A172 (cell line): Measurements from ENCODE around the gene CEBPB. TPM values are rescaled to one million over a fixed set of nuclear protein-coding genes. Genes with fewer than 3 reads are reported as not detected.
A peak's percentile ranks its signal among the peaks of the same experiment; 100 is the strongest.

Experiments used
- DNase-seq: peaks from one replicate; pipeline ENCODE4 v3.0.0-alpha.2; 2015; ENCODE audit warnings: low spot score
- total RNA-seq: library from RNA; depleted of rRNA; stranded (reverse); fragments of >200 nt; shearing (Covaris generic); gene quantifications from 2 replicates; pipeline ENCODE4 v1.2.3, GENCODE V29; 2014; rRNA removed

The CEBPB gene
- total RNA-seq, 1 experiment from 2014 or later = 31.5 TPM

DNA sequence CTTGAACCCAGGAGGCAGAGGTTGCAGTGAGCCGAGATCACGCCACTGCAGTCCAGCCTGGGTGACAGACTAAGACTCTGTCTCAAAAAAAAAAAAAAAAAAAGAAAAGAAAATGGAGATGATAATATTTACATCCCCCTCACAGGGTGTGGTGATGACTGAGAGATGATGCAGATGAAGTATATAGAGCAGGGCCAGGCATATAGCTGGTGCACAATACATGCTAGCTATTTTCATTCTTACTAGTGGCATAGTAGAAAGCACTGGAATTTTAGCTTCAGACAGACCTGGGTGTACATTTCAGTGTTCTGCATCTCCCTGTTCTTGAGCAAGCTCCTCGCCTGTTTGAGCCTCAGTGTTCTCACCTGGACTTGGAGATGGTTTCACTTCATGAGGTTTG, 36.9 kb downstream of the CEBPB start:
- no peak for DNase-seq

DNA sequence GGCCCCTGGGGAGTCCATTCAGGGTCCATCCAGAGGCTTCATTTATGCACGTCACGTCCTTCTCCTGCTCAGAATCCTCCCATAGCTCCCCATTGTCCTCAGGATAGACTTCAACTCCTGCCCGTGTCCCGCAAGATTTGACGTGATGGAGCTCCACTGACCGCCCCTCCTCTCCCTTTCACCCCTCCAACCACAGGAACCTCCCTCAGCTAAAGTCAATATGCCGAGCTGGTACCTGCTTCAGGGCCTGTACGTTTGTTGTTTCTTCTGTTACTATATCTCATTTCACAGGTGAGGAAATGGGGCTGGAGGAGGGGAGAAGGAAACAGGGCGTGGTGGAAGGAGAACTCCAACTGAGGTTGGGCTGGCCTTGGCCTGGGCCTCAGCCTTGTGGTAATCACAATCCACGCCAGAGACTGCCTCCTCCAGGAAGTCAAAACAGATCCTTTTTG, 38.6 kb downstream of the CEBPB start:
- no peak for DNase-seq

DNA sequence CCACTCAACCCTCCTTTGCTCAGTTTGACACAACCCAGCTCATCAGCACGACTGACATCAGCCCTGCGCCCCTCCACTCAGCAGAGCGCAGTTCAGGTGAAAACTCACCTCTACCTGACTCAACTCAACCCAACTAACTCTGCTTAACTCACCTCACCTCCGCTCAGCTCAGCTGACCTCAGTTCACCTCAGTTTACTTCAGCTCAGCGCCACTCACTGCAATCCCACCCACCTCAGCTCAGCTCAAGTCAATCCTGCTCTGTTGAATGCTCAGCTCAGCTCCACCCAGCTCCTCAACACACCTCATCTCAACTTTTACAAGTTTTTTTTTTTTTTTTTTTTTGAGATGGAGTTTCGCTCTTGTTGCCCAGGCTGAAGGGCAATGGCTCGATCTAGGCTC, 39.6 kb downstream of the CEBPB start:
- no peak for DNase-seq

DNA sequence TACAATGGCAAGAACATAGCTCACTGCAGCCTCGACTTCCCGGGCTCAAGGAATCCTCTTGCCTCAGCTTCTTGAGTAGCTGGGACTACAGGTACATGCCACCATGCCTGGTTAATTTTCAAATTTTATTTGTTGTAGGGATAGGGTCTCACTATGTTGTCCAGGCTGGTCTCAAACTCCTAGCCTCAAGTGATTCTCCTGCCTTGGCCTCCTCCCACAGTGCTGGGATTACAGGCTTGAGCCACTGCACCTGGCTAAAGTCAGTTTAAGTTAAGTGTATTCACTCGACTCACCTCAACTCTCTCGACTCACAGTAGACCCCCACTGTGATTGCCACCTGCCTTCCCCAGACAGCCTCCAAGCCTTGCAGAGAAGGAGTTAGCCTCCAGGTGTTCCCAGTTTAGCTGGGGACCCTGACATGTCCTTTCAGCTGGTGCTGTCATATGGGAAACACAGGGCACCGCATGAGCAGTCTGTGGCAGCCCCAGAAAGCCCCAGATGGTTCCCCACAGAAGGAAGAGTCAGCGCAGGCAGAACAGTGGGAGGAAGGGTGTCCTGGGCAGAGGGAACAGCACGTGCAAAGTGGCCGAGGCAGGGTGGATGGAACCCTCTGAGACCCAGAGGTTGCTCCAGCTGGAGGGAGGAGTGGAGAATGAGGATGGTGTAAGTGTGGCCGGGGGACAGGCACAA, 40.4 kb downstream of the CEBPB start:
- DNase-seq = no peak

DNA sequence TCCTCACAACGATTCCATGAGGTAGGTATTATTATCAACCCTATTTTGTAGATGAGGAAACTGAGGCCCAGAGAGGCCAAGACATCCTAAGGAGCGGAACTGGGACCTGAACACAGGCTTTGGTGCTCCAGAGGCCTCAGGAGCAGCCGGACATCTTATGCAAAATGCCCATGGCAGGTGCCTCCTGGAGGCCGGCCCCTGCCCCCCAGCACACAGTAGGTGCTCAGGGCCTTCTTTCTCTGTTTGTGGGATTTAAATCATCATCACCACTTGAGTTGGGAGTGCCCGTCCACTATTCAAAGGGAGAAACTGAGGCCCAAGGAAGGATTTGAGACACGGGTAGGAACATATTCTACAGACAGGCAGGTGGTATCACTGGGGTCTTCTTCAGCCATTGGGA, 41.2 kb downstream of the CEBPB start:
- DNase-seq = no peak

DNA sequence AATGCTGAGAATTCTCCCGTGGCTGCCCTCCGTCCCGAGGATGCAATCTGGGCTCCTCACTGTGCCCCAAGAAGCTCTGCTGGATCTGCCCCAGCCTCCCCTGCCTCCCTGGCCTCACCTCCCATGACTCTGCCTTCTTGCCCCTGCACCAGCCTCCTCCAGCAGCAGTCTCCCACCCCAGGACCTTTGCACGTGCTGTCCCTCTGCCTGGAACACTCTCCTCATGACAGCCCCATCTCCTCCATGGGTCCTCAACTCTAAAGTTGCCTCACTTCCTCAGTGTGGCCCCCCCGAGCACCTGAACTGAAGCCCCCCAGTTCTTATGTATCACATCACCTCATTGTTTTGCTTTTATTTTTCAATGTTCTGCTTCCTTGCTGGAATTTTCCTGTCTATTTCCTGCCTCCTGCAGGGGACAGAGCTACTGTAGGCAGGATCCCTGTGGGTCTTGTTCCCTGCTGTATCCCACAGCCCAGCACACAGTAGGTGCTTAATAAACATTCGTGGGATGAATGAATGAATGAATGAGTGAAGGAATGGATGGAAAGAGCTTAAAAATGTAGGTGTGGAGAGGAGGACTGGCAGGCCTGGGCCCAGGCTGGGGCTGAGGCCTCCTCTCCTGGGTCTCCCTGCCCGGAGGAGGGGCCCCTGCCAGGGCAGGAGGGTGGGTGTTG, 42.2 kb downstream of the CEBPB start:
- no peak for DNase-seq

DNA sequence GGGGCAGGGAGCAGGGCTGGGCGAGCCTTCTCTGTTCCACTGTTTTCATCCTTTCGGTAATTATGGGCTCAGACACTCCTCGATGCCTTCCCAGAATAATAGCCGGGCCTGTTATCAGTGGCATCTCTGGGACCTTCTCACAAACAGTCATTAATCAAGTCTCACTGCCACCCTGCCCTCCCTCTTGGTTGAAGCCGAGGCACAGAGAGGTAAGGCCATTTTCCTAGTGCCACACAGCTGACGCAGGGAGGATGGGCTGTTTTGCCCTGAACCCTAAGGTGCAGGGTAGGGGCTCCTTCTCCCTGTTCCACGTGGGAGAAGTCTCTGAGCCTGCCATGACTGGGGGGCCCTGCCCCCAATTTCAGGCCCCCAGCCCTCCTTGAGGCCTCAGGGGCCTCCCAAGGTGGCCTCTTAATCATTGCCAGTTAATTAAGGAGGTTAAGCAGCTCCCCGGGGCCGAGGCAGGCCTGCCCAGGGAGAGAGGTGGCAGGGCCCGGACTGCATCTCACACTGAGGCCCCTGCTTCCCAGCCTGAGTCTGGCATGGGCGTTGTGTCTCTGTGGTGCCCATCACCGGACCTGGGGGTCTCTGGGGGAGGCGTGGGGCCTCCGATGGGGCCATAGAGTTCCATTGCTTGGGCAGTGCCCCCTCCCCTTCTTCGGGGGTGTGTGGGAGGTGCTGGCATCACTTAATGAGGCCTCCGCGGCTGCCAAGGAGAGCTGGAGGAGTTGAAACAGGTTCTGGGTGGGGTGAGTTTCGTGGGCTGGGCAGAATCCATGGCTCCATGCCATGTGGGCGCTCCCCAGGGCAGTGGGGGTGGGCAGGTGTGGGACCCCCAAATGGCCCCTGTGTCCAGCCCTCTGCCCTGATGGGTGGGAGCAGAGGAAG, 42.9 kb downstream of the CEBPB start:
- DNase-seq = no peak

DNA sequence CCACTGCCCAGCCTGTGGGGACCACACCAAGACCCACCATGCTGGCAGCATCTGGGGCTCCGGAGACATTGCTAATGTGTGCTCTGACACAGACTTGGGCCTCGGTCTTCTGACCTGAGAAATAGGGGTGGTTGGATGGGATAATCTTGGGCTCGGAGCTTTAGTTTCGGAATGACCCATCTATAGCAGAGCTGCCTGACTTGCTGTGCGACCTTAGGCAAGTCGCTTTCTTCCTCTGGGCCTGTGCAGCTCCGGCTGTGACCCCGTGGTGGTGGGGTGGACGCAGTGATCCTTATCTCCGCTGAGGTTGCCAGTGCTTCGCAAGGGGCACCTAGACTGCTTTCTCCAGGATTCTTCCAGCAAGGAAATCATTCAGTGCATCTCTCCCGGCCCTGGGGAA, 43.7 kb downstream of the CEBPB start:
- DNase-seq = no peak

DNA sequence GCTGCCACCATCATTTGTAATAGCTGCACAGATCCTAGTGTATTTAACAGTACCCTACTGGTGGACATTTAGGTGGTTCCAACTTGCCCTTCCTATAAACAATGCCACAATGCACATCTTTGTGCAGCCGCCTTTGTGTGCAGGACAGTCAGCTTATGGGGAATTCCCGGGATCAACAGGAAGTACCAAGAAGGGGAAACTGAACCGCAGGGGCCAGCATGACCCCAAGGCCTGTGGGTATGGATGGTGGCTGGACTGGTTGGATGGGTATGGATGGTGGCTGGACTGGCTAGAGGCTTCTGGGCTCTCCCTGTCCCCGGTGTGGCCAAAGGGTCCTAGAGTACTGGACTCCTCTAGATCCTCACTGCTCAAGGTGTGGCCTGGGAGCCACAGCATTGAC, 46.7 kb downstream of the CEBPB start:
- DNase-seq = peak; percentile 42

DNA sequence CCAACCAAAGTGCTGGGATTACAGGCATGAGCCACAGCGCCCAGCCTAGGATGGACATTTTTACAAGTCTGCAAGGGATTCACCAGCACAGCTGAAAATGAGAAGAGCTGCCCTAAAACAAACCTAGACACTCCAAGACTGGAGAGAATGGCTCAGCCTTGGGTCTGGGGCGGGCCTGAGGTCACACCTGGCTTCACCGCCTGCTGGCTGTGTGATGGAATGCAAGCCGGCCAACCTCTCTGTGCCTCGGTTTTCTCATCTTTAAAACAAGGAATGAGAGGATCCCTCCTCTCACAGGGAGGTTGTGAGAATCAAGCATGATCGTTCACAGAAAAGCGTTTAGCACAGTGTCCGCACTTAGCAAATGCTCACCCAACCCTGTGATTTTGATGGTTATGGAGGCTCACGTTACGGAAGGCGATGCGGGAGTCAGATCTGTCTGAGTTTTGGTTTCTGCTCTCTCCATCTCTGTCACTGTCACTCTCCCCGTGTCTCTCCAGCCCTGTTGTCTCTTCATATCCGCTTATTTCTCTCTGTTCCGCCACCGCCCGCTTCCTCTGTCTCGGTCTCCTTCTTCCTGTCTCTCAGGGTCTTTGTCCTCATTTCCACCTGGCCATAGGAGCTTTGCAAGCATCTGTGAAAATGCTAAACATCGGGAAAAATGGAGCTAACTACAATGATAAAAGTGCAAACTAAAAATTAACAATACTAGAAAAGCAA, 47.6 kb downstream of the CEBPB start:
- DNase-seq = no peak

DNA sequence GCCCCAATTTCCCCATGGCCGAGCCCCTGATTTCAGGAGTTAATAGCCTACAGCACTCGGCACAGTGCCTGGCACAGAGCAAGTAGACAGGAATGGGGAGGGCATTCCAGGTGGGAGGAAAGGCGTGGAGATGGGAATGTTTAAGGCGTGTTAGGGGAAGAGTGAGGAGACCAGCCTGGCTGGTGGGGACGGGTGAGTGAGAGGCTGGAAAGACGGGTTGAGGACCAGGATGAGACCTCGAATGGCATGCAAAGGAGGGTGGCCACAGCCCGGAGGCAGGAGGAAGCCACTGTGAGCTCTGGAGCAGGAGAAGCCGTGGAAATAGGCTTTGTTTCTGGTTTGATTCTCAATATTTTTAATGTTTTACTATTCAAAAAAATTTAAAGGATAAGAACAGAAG, 49.5 kb downstream of the CEBPB start:
- no peak for DNase-seq

DNA sequence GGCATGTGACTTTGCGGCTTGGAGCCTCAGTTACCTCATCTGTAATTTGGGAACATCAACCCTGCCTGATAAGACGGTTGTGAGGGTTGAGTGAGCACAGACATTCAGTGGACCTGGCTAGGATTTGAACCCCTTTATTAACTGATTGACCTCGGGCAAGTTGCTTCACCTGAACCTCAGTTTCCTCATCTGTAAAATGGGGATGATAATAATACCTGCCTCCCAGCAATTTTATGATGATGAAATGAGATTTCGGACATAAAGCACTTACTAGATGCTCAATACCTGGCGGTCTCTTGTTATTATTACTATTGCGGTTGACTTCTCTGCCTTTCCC, 51.5 kb downstream of the CEBPB start:
- no peak for DNase-seq

Other genes with a start within 250 kb of the CEBPB start
- 0.62 and 2.6 TPM in 2 replicates for gene SNAI1, start 207.8 kb upstream of the CEBPB start, total RNA-seq
- gene UBE2V1, start 77.7 kb upstream of the CEBPB start, total RNA-seq = 58.9 and 59.1 TPM in 2 replicates
- 46.3 and 48.7 TPM in 2 replicates for gene PEDS1, start 37.1 kb upstream of the CEBPB start, total RNA-seq